NCI-H226 (cell line): ENCODE results near the gene GSN.
A peak's percentile ranks its signal among the peaks of the same experiment; 100 is the strongest.

Experiments
- DNase-seq: peaks from one replicate; pipeline ENCODE4 v3.0.0-alpha.2; 2015

Gene GSN

DNA sequence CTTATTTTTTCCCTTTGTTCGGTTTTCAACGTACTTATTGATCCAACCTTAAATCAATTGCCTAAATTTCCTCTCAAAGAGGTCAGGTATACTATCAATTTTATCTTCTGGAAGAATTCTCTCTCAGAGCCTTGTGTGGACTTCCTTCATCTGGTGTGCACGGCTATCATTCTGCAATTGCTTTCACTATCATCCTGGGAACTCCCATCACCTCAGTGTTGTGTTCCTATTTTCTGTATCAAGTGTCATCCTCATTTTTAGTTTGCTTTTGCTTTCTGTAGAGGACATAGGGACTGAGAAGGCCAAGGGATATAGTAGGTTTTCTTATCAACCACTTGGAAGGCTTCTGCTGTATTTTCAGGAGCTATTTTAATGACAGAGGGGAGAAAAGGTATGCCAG is 90.8 kb downstream of the GSN start:
- DNase-seq = no peak

DNA sequence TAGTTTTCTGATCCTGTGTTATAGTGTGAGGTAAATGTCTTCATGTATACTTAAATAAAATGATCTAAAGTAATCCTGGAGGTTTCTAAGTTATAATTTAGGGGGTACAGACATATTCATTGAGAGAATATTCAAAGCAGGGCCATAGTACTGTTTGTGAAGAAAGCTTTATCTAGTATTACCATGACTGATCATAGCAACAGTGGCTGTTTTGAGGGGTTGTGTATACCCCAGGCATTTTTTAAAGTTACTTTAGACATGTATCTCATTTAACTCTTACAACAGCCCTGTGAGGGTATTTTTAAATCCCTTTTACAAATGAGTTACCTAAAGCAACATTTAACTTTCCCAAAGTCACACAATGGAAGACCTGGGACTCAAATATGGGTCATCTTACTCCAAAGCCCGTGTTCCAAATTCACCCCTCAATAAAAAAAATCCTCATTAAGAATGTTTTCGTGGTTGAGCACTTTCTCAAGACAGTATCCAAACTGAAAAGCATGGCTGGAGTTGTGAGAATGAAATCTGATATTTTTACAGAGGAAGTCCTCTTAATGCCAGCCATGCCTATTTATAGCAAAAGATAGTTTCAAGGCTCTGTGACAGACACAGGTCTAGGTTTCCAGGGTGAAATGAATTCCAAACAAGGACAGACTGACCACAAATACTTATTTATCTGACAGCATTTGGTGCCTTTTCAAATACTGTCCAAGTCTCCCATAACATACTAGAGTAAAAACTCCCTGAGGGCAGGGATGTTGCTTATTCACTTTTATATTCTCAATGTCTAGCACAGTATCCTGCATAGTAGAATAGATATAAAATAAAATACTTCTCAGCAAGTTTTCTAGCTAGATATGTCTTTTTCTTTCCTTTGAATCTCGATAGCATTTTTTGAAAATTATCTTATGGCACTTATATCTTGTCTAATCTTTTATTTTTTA is 91.7 kb downstream of the GSN start:
- DNase-seq = no peak

DNA sequence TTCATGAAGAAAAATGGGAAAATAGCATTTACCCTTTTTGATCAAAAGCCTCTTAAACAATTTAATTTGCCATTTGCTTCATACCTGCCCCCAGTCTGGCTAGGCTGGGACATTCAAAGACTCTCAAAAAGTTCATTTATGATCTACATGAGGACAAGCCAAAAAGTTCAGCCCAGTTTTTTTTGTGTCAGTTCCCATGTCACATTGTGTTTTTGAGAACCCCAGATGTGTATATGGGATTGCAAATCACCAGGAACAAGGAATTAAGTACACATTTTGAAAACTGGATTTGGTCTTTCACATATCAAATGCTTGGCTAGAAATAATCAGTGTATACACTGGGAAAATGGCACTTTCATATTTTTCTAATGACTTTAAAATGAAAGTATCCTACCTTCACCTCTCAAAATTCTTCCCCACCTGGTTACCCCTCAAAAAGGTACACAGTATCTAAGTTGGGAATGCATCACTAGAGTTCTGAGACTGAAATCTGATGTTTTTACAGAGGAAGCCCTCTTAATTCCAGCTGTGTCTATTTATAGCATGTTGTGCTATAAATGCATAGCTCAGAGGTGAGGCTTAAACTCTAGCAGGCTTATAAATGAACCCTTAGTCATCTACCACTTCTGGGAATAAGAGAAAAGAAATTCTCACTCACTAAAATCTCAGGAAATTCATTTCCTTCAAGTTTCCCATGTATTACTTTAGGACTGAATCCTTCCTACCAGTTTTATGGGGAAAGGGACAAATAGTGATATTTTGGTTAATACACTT is 92.8 kb downstream of the GSN start:
- peak; percentile 60 for DNase-seq

DNA sequence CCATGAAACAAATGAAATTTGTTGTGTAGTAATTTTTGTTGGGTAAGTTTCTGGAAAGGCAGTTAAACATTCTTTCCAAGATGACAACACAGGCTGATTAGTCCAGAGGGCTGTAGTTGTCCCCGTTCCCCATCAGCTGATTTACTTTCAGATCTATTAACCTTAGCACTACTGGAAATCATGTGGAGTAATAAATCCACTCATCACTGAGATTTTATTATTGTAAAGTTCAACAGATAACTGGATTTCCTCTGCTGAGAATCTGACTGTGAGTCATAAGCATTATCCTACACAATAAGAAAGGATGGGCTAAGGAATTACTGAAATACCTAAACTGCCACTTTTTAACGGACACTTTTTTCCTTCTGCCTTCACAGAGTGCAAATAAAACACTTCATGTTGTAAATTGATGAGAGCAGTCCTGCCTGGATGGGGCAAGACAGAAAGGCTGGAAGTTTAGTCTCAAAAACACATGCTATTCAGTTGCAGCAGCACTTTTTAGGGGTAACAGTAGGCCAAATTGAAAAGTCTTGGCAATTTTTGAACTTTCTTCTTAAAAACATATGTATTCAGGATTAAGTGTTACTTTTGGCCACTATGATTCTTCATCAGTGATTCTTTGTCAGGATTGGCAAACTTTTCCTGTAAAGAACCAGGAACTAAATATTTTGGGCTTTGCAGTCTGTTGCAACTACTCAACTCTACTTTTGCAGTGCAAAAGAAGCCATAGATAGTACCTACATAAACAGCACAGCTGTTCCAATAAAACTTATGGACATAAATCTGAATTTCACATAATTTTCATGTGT is 95.1 kb downstream of the GSN start:
- DNase-seq = peak; percentile 33

DNA sequence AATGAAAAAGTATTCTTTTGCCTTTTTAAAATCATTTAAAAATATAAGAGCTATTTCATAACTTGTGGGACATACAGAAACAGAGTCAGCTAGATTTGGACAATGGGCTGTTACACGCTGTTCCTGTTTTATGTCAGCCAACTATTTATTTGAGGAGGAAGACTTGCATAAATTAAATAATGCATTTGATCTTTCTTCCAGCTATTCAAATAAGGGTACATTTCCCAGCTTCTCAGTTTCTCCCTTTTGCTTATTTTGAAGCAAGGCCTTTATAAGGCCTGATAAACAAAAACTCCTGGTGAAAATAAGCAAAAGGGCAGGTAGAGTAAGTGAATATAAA is 95.6 kb downstream of the GSN start:
- no peak for DNase-seq

DNA sequence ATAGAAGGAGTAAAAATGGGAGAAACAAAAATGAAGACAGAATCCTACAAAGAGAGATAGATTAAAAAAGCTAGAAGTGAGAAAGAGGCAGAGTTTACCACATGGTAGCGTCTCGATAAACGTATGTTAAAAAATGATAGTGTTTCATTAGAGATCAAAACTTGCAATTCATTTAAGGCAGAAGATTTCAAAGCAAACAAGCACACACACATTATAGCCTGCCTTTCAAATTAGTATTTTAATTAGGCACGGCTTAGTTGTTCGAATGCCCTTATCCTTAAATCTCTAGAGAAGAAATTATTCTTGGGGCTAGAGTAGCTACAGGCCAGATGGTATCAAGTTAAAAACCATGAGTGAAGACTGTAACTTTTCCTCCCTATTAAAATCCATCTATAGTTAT is 96.1 kb downstream of the GSN start:
- DNase-seq = no peak

DNA sequence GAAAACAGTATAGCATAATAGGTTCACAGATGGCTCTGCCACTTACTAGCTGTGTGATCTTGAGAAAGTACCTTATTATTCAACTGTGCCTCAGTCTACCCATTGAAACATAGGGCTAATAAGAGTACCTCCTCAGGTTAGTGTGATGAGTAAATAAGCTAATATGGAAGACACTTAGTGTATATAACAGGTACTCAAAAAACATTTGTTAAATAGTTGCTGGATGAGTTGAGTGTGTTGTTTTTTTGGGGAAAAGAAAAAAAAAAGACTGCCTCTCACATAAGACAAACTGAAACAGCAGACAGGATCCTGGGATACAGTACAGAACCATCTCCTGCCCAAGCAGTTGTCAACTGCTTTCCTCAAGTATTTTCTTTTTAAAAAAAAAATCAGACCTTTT is 96.9 kb downstream of the GSN start:
- DNase-seq = no peak

DNA sequence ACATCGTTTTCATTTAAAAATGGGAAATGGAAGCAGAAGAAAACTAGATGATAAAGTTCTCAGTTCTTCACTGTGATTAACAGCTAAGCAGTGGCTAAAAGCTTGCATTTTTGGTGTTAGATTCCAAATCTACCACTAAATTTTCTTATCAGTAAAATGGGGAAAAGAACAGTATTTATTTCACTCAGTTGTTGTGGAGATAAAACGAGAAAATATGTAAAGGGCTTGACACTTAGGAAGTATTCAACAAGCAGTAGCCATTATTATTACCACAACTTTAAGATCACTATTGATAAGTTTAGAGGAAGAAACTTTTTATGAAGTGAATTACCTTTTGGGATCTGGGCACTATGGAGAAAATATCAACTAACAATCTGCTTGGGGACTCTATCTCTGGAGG is 97.6 kb downstream of the GSN start:
- no peak for DNase-seq

DNA sequence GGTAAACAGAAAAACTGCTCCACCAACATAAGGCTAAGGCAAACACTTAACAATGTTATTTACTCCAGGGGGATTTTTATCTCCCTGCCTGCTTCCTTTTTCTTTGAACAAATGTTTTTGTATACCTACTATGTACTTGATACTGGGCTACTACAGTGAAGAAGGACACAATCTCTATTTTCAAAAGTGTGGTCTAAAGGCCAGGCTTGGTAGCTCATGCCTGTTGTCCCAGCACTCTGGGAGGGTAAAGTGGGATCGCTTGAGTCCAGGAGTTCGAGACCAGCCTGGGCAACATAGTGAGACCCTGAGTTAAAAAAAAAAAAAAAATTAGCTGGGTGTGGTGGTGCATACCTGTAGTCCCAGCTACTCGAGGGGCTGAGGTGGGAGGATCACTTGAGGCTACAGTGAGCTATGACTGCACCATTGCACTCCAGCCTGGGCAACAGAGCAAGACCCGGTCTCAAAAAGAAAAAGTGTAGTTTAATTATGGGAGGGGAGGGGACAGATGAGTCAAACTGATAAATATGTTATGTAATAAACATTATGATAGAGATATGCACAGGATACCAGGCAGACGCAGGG is 98.7 kb downstream of the GSN start:
- DNase-seq = no peak

DNA sequence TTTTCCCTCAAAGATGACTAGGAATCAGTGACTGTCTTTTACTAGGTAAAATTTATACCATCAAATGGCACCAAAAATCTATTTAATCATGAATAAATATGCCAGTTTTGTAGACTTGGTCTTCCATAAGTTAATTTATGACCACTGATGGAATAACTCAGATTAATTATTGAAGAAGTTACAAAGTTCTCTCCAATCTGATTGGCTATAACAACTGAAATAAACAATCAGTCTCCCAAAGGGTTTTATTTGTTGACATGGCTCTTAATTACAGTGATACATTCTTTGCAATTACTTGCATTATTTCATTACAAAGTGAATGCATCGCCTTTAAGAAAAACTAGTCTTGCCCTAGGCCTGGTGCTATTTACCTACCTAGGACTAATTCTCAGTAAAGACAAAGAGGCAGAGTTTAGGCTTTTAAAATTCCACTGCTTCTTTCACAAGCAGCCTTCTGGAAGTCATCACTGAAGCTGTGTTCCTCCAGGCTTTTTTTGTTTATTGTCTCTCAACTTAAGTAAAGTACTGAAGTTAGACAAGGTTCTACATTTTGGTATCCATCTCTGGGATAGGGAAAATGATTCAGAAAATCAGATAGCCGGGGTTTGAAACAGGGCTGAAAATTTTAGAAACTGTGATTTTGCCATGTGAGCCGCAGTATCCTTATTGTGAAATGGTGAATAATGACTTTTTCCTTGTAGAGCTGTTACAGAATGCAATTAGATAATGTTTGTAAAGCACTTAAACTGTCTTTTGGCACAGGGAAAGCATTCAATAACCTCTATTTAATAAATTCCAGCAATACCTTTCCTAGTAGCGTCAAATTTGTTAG is 99.6 kb downstream of the GSN start:
- no peak for DNase-seq

DNA sequence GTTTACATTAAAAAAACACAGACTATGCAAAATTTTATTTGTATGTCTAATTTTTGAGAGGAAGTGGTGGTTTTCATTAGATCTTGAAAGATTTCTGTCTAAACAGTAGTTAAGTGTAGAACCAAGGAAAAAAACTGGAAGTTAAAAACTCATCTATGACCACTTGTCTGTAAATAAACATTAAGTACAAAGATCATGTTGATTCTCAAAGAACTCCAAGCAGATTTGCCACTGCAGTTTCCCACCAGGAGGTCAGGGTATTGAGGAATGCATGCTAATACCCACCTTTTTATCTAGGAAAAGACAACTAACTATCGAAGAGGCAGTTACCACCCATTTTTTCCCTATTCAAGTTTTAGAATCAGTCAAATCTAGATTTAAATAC is 100.2 kb downstream of the GSN start:
- DNase-seq = no peak

DNA sequence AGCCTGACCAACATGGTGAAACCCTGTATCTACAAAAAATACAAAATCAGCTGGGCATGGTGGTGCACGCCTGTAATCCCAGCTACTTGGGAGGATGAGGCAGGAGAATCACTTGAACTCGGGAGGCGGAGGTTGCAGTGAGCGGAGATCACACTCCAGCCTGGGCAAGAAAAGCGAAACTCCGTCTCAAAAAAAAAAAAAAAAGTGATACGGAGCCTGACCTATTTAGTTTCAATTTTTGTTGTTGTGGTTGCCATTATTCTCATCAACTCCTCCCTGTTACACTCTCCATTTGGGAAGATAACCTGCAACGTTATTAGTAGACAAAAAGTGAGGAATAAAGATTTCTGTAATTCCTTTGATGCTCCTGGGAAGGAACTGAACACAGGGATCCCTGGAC is 100.8 kb downstream of the GSN start:
- DNase-seq = no peak

DNA sequence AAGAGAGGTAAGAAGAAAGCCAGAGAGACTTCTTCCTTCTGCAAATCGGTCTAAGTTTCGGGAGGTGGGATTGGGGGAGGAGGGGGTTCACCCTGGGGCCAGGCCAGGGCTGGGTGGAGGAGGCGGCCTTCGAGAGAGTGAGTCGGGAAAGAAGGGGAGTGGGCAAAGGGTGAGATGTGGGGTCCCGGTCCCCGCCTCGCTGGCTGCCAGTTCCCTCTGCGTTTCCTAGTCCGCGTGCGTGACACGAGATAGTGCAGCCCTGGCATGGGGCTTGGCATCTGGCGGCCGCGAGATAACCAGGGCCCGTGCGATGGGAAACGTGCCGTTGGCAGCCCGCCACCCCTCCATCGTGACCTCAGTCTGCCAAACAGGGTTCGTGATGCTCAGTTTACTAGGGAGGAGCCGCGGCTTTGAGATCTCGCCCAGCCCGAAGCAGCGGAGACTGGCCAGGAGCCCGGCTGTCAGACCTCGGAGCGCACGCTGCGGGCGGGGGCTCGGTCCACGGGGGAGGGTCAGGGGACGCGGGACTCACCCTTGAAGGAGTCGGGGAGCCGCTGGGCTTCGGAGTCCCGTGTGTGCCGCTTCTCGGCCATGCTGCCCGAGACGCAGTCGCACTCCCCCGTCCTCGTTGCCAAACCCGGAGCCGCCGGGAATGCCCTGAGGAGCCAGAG is 101.8 kb downstream of the GSN start, which contains the start of gene STOM:
Gene STOM, minus strand, starts transcription at position 656 of the 671 bp plus-strand sequence. Its CDS starts 63 bp downstream, at position 593.
- DNase-seq = peak; percentile 79

DNA sequence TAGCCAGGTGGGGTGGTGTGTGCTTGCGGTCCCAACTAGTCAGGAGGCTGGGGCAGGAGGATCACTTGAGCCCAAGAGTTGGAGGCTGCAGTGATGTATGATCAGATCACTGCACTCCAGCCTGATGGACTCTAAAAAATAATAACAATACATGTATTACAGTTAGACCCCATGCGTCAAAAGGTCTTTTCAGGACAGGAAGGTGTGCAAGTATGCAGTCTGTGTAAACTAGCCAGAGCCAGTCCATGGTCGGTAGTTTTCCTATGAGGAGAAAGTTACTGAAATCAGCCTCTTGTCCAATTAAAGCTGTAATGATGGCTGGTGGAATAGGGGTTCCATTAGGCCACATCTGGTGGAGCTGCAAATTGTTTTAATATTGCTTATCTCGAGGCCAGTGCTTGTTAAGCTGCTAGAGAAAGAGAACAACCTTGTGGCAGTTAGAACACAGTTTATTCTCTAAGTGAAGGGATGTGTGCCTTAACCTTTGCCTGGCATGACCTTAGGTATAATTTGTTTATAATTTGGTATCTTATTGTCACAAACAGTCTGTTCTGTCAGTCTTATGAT is 103.6 kb downstream of the GSN start:
- DNase-seq = no peak

DNA sequence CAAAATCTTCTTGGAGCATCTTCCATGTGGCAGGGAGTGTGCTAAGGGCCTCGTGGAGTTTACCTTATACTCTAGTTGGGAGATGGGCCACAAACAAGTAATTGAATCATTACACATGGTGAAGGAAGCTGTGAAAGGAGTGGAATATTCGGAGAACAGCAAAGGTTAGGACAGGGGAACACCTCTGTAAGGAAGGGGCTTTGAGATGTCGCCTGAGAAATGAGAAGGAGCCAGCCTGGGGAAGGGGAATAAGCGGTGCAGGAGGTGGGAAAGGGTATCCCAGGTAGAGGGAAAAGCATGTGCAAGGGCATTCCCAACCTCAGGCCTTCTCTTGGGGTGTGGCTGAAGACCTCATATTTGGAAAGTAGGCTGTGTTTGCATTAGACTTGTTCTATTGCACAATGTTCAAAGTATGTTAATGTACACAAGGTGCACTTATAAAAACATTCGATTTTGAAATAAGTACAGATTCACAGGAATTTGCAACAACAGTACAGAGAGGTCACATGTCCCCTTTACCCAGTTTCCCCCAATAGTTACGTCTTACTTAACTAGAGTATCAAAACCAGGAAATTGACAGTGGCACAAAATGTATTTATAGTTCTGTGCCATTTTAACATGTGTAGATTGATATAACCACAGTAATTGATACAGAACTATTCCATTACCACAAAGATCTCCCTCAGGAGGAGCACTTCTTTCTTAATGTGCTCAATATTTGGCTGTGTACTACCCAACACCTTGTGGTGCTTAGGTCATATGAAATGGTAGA is 104.5 kb downstream of the GSN start:
- DNase-seq = no peak

DNA sequence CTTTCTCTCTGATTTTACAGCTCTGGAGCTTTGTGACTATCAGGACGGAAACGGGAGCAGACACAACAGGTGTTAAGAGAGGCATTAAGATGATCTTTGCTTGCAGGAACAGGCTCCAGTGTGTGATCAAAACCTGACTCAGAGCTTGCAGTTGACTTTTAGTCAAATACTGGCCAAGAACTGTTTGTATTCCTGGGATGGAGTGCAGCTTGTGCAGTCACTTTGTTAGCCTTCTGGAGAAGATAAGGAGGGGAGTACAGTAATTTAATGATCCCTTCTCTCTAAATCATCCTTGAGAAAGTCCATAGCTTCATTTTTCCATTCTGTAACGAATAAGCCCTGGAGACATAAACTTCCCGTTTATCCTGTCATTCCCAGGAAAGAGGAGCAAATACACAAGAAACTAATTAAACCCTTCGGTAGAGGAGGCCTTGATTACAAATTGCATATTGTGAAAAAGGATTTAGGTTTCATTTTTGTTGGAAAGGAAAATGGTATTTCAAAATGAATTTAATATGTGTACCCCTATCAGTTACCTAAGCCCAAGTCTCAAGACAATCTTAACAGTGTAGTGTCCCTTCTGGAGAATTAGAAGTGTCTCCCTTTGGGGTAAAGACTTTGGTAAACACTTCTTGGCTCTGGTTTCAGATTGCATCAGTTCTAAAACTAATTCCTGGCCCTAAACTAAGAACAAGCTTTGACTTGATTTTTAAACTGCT is 105.2 kb downstream of the GSN start:
- DNase-seq = no peak

DNA sequence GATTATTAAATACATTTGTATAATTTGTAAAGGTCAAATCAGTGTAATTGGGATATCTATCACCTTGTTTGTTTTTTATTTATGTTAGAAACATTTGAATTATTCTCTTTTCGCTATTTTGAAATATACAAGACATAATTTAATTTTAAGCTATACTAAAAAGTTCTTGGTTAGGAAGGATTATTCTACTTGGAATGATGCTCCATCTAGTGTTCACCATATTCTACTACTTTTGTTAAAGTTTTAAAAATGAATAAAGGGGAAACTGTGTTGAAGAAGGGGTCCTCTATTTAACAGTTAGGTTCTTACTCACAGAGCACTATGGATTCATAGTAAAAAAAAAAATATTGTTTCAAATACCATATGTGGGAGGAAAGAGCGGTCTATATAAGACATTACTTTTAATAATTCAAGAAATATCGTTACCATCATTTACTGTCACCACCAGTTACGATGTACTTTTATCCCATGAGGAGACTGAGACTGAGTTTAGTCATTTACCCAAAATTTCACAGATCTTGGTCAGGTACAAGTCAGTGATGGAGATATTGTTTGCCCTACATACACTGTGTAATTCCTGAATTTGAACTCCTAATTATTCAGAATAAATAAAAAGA is 108.4 kb downstream of the GSN start:
- no peak for DNase-seq

DNA sequence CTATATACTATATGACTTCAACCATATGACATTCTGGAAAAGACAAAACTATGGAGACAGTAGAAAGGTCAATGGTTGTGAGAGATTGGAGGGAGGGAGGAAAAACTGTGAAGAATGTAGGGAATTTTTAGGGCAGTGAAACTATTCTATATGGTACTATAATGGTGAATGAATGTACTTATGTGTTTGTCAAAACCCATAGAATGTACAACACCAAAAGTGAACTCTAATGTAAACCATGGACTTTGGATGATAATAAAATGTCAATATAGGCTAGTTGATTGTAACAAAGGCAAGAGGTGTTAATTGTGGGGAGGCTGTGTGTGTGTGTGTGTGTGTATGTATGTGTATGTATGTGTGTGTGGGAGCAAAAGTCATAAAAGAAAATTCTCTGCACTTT is 112.9 kb downstream of the GSN start:
- no peak for DNase-seq
